Smooth muscle cell of the brain vasculature (primary cell): ENCODE results near the gene FNIP2.
"Not testable (repeated sequence)": the region's sequence is repeated elsewhere in the genome, so short reads cannot be mapped to it uniquely, and the experiment has no call there.

Experiments
- DNase-seq: peaks from one replicate; pipeline ENCODE4 v3.0.0-alpha.2; 2012; ENCODE audit warnings: low read depth, low spot score

The FNIP2 gene

DNA sequence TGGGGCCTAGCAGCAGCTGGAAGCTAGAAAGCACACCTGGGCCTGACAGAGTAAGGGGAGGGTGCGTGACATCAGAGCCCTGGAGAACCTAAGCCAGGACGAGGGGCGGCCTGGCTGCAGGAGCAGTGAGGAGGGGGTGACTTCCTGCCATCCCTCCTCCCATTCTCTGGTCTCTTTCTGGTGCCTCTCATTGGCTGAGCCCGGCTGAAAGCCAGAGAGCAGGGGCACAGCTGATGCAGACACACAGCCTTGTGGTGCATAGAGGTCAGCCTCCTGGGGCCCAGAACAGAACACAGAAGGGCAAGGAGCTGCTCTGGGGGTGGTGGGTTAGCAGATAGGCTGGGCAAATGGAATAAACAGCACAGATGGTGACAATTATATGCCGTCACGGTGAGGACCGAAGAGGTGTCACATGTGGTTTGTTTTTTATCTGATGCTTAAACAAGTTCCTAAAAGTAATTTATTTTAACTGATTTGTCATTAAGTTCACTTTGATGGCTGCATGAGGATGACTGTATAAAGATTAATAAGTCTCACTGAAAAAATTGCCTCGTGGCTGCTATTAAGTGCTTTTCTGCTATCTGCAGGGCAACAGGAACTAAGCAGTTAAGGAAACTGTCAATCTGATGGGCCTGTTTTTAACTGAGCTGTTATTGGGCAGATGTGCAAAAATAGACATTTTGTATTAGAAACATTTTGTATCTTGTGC, 102.0 kb downstream of the FNIP2 start:
- DNase-seq, result no peak

GRCh38 chr4:158871335-158871724, 102.5 kb downstream of the FNIP2 start:
- DNase-seq, result no peak

DNA sequence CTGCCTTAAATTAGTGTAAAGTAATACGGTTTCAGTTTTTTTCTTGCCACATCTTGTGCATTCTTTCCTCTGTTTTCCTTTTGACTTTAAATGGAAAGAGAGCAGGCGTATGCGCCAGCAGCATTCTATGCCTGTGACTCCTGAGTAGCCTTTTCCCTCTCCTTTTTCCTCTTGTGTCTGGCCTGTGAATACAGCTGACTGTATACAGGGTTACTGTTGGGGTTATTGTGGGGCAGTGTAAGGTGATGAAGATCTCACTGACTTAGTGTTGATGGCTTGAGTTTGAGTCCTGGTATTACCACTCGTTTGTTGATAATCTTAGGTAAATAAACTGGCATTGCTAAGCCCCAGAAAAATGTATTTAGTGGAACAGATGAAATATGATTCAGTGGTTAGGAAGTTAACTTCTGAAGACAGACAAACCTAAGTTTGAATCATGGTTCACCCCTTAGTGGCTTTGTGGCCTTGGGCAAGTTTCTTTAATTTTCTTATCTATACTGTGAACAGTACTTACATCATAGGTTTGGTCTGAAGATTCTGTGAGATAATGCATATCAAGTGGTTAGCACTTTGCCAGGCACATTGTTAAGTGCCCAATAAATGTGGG, 105.1 kb downstream of the FNIP2 start:
- no peak for DNase-seq

DNA sequence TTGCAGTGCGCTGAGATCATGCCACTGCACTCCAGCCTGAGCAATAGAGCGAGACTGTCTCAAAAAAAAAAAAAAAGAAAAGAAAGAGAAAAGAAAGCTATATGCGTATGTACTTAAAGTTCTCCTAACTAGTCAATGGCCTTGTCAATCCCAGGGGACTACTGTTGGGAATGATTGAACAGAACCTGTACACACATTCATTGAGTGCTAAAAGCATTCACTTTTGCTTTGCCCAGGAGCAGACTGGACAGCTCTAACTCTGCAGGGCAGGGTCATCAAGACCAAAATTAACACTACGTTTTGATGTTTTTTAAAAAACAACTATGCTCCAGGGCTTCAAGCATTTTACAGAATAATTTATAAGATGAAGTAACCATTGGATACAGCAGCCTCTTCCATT, 106.2 kb downstream of the FNIP2 start:
- no peak for DNase-seq

- DNase-seq, result no peak
Measured at GRCh38 chr4:158875455-158875854, 106.6 kb downstream of the FNIP2 start.

DNA sequence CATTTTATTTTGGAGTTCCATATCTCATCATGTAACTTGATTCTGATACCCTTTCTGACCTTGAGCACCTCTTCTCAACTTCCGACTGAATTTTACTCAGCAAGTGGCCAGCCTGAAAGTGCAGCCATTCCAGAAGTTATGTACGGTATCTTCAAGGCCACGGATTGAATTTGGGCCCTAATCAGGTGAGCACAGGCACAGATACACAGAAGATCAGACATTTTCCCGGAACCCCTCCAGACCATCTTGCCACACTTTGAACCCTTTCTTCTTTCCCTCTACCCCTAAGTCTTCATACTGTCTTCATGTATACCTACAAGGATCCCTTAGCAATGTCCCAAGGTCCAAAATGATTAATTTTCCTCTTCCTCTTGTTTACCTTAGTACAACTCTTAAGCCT, 108.2 kb downstream of the FNIP2 start:
- no peak for DNase-seq

- not testable (repeated sequence) for DNase-seq
Measured at GRCh38 chr4:158882142-158882541, 113.3 kb downstream of the FNIP2 start.

DNA sequence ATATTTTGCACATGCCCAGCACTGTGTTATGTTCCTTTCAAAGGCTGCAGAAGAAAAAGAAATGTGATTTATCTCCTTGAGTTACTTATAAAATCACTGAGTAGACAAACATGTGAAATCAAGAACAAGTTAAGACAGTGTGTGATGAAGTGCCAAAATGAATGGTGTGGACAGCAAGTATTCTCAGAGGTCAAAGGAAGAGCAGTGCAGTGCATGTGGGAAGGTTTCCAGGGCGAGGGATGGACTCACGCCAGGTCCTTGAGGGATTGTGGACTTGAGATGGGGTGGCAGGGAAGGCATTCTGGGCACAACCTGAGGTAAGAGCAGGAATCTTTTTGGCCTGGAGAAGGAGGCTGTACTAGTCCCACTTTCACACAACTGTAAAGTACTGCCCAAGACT, 115.5 kb downstream of the FNIP2 start:
- no peak for DNase-seq

GRCh38 chr4:158885564-158885963, 116.7 kb downstream of the FNIP2 start:
- no peak for DNase-seq

GRCh38 chr4:158890294-158890693, 121.5 kb downstream of the FNIP2 start:
- DNase-seq, result no peak

DNA sequence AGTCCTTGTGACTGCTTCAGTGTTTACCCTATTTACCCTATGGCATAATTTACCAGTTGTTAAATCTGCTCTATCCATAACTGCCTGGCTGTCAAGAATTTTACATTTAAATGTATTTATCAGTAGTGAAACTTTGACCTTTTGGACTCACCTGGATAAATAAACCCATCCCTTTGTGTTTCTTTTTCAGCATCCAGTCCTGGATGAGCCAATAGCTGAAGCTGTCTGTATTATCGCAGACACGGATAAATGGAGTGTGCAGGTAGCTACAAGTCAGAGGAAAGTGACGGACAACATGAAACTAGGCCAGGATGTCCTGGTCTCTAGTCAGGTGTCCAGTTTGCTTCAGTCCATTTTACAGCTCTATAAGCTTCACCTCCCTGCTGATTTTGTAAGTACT, 122.4 kb downstream of the FNIP2 start:
- DNase-seq, result no peak

- DNase-seq, result no peak
Measured at GRCh38 chr4:158894826-158895225, 126.0 kb downstream of the FNIP2 start.

DNA sequence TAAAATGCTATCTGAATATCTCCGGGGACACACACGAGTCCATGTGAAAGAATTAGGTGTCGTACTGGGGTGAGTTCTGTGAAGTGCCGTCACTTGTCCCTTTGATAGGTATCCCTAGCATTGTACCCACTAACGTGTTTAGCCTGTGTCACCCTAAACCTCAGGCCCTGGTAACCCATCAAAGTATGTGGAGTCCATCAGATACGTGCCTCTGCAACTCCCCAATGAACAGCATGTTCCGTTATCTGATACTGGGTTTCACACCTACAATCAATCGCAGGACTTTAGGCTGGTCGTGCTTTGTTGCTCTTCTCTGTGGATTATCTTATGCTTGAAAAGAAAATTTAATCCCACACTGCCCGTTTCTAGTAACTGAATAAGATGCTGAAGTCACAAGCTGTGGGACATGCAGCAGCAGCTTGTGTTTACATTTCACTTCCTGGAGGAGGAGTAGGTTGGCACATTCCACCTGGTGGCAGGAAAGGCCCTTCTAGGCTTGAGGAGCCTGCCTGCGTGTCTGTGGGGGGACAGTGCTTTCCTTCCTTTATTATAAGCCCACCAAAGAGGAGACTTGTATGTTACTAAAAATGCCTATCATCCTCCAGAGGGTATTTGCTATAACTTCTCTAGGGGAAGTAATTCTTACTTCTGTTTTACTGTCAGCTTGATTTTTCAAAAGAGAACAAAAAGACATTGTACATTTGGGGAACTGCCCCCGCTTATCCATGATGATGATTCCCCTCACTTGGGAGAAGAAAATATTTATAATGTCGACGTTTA, 127.2 kb downstream of the FNIP2 start:
- no peak for DNase-seq

DNA sequence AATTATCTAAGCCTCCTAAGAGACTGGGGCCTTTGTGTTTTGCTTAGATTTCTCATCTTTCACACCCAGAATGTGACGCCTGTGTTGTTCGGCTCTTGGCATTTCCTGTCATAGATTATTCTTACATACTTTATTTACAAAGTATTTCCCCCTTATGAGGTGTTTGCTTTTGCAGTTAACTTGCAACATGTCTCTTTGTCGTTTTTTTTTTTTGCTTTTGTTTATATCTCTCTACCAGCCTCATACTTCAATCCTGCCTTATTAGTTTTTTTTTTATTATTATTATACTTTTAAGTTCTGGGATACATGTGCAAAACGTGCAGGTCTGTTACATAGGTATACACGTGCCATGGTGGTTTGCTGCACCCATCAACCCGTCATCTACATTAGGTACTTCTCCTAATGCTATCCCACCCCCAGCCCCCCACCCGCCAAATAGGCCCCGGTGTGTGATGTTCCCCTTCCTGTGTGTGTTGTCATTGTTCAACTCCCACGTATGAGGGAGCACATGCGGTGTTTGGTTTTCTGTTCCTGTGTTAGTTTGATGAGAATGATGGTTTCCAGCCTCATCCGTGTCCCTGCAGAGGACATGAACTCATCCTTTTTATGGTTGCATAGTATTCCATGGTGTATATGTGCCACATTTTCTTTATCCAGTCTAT, 127.9 kb downstream of the FNIP2 start:
- DNase-seq, result not testable (repeated sequence)

- not testable (repeated sequence) for DNase-seq
Measured at GRCh38 chr4:158900408-158900807, 131.6 kb downstream of the FNIP2 start.

GRCh38 chr4:158902280-158903078, 133.7 kb downstream of the FNIP2 start:
- peak; percentile 57 for DNase-seq

GRCh38 chr4:158903079-158903456, 134.2 kb downstream of the FNIP2 start:
- no peak for DNase-seq

- no peak for DNase-seq
Measured at GRCh38 chr4:158903472-158904043, 134.7 kb downstream of the FNIP2 start.

- no peak for DNase-seq
Measured at GRCh38 chr4:158904815-158905214, 136.0 kb downstream of the FNIP2 start.

DNA sequence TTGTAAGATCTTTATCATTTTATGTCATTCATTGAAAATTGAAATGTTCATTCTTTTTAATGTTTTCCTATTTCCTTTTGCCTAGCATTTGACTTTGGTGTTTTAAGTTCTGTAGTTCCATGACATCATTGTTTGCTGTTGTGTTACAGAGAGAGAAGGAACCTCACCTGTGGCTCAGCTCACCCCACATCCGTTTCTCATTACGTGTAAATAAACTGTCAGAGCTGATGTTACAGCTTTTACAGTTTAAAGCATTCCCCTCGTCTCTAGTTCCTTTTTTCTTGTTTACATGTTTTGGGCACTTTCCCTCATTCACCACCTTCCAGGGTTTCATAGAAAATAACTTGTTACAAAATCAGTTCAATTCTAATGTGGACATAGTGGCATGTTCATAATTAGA, 137.2 kb downstream of the FNIP2 start:
- DNase-seq, result no peak

GRCh38 chr4:158912390-158912789, 143.6 kb downstream of the FNIP2 start:
- DNase-seq, result no peak
